Hematopoietic multipotent progenitor cell treated with erythropoietin and hydrocortisone succinate and interleukin-3 and kit ligand, for 17 days (in vitro differentiated cells): ENCODE measurements around the gene LSM3.

ENCODE experiments used
- DNase-seq: peaks from one replicate; pipeline ENCODE4 v3.0.0-alpha.2; 2015; ENCODE audit warnings: low spot score

Gene LSM3

GRCh38 chr3:14178247-14179113, at the start of gene LSM3, which contains the start of gene XPC:
LSM3 (plus strand) TSS chr3:14178817; CDS start chr3:14178861, 44 bp downstream.
XPC (minus strand) TSS chr3:14178601; CDS start chr3:14178568, 33 bp downstream.
- peak; percentile 99 for DNase-seq

GRCh38 chr3:14129296-14129695, 49.3 kb upstream of the LSM3 start:
- no peak for DNase-seq

DNA sequence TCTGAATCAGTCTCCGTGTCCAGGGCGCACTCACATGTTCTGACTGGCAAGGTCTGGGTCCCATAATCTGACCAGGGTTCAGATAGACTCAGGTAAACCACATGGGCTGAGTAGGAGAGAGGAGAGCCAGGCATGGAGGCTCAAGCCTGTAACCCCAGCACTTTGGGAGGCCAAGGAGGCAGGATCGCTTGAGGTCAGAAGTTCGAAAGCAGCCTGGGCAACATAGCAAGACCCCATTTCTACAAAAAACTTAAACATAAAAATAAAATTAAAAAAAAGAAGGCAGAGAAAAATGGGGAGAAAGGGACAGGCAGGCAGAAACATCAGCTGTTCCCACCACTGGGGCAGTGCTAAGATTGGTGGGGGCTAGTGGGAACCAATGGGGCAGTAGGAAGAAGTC, 48.4 kb upstream of the LSM3 start:
- no peak for DNase-seq

DNA sequence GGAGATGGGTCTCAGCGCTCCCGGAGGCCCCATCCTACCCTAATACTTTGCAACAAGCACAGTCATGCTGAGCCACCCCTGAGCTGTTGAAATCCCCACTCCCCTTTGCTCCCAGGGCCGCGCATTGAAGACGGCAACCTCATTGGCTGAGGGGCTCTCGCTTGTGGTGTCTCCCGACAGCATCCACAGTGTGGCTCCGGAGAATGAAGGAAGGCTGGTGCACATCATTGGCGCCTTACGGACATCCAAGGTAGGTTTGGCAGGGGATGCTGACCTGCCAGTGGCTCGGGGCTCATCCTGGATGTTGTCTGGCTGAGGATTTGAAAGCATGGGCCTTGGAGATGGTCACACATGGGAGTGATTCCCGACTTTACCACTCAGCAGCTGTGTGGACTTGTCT, 47.9 kb upstream of the LSM3 start:
- no peak for DNase-seq

- DNase-seq = no peak
Measured at GRCh38 chr3:14131134-14131533, 47.5 kb upstream of the LSM3 start.

GRCh38 chr3:14132120-14132519, 46.5 kb upstream of the LSM3 start:
- DNase-seq = no peak

GRCh38 chr3:14132689-14133088, 45.9 kb upstream of the LSM3 start:
- DNase-seq = no peak

DNA sequence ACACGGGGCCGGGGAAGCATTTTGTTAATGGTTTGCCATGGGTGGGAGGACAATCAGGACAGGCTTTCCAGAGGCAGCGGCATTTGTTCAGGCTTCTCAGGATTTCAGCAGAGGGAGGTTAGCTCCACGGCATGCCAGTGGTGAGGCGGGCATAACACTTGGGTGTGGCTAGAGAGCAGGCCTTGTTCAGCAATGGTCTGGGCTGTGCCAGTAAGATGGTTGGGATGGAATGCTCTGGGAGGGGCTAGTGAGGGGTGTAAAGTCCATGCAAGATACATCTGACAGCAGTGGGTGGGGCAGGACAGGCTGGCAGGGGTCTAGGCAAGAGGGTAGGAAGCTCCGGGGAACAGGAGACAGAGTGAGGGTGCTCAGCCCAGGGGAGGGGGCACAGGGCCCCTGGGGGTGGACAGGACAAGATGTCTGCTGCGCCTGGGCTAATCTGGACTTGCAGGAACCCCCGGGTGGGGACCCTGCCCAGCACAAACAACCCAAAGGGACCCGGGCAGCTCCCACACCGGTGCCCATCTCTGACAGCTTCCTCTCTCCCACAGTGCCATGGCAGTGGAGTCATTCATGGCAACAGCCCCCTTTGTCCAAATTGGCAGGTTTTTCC, 45.3 kb upstream of the LSM3 start:
- DNase-seq = no peak

DNA sequence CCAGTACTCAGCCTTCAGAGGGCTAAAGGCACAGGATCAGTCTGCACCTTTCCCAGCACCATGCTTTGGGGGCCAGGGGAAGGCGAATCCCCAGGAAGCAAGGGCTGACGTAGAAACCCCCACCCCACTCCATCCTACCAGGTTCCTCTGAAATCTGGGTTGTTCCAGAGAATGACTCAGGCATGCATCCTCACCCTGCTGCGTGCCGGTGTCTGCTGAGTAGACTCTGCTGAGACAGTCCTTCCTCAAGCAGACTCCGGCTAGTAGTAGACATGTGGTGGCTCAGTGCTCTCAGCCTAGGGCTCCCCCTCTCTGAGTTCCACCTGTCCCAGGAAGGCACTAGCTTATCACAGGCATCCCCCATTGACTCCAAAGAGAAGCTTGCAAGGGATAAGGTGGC, 44.7 kb upstream of the LSM3 start:
- DNase-seq = no peak

GRCh38 chr3:14134291-14134690, 44.3 kb upstream of the LSM3 start:
- DNase-seq = no peak

DNA sequence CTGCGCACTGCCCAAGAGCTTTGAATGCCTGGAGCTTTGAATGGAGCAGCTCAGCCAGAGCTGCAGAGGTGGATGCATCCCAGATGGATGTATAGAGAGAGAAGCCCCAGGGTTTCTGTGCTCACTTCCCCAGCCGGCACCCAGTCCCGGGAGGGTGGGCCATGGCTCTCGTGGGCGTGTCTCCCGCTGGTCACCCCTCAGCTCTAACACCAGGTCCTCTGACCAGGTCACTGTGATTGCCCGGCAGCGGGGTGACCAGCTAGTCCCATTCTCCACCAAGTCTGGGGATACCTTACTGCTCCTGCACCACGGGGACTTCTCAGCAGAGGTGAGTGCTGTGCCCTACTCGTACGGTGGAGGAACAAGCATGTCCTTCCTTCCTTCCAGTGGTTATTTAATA, 43.0 kb upstream of the LSM3 start:
- DNase-seq = no peak

DNA sequence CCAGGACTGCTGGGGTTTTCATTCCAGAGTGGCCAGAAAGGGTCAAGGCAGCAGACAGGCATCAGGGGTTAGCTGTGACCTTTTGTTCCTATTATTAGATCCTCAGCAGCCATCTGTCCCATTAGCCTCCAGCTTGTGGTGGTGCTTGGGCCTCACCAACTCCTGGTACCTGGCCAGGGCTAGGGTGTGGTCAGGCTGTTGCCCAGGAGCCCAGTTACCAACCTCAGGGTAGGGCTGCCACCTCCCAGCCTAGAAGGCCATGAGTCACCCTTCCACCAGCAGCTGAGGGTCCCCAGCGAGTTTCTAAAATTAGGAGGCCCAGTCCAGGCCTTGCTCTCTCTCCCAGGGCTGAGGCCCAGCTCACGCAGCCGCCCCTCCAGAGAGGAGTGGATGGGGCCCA, 41.6 kb upstream of the LSM3 start:
- DNase-seq = peak; percentile 42

DNA sequence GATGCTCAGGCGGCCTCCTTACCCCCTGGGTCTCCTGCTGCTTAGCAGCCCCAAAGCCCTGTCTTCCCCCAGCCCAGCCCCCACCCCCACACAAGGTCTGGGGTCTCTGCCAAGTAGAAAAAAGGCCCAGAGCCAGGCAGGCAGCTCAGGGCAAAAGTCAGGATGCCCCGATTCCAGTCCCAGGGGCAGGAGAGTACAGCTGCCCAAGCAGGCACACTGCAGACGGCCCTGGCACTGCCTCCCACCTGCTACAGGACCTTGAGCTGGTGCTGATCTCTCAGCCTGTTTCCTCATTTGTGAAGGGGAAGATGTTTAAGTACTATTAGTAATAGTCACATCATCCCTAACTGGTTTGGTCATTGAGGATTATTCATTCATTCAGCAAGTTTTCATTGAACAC, 41.2 kb upstream of the LSM3 start:
- DNase-seq = no peak

GRCh38 chr3:14138109-14138877, 40.3 kb upstream of the LSM3 start:
- DNase-seq = no peak

DNA sequence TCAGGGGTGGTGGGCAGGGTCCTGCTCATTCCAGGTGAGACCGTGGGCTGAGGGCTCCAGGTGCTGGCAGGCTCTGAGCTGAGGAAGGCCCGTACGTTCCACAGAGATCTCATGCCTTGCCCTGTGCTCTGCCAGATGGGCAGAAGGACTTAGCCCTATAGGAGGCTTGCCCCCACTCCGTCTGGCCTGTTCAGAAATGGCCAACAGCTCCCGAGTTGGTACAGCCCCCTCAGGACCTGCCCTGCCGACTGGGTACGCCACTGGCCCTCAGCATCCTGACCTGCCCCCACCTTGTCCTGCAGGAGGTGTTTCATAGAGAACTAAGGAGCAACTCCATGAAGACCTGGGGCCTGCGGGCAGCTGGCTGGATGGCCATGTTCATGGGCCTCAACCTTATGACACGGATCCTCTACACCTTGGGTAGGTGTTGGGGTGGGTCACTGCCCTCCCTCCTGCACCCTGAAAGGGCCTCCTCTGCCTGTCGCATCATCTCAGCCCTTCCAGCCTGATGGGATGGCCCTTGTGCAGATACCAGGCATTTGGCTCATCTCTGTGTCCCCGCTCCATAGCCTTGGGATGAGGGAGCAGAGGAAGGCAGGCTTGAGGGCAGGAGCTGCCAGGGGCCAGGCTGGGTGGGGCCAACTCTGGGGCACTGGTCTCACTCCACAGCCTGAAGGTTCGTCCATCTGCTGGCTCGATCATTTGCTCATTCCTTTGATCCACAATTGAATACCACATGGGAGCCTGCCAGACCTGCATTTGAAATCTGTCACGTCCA, 39.5 kb upstream of the LSM3 start:
- no peak for DNase-seq

- DNase-seq = no peak
Measured at GRCh38 chr3:14139771-14140170, 38.8 kb upstream of the LSM3 start.

DNA sequence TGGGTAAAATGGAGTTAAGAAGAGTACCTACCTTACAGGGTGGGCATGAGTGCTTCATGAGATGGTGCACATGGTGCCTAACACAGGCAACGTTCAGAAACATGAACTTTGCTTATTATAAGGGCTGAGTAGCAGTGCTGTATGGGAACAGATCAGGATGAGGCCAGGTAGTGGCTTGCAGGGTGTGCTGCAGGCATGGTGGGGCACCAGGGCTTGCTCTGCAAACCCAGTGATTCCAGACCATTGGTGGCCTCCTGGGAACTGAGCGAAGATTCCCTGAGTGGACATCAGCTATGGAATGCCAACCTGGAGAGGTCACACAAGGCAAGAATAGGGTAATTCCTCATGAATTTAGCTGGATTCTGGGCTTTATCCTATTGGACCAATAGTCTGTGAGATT, 37.9 kb upstream of the LSM3 start:
- DNase-seq = no peak

DNA sequence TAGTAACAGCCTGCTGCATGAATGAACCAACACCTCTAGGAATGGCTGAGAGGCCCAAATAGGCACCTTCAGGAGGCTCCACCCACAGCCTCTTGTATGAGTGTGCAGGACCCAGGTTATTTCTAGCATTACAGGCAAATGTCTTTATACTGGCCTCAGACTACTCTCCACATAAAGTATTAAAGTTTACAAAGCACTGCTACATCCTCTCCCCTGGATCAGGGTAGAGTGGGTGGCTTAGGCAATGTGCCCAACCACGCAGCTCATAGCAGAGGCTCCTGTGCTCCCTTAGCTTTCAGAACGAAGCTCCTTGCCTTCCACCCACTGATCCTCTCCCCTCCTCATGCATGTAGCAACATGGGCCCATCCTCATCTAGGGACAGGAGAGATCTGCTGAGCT, 37.5 kb upstream of the LSM3 start:
- DNase-seq = no peak

GRCh38 chr3:14141602-14142341, 36.8 kb upstream of the LSM3 start:
- DNase-seq = no peak

DNA sequence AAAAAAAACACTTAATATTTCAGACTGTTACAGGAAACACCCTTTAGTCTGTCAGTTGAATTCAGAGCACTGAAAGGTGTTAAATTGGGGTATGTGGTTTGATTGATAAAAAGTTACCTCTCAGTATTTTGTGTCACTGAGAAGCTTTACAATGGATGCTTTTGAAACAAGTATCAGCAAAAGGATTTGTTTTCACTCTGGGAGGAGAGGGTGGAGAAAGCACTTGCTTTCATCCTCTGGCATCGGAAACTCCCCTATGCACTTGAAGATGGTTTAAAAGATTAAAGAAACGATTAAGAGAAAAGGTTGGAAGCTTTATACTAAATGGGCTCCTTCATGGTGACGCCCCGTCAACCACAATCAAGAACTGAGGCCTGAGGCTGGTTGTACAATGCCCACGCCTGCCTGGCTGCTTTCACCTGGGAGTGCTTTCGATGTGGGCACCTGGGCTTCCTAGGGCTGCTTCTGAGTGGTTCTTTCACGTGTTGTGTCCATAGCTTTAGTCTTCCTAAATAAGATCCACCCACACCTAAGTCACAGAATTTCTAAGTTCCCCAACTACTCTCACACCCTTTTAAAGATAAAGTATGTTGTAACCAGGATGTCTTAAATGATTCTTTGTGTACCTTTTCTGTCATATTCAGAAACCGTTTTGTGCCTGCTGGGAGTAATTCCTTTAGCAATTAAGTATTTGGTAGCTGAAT, 35.9 kb upstream of the LSM3 start:
- DNase-seq = no peak
